ENCODE measurements around the gene RUNX1. TPM values are rescaled to one million over a fixed set of nuclear protein-coding genes. Genes with fewer than 3 reads are reported as not detected.

The RUNX1 gene
- total RNA-seq, 2 donors from 2014 or later = 3.8 to 7.6 TPM

DNA sequence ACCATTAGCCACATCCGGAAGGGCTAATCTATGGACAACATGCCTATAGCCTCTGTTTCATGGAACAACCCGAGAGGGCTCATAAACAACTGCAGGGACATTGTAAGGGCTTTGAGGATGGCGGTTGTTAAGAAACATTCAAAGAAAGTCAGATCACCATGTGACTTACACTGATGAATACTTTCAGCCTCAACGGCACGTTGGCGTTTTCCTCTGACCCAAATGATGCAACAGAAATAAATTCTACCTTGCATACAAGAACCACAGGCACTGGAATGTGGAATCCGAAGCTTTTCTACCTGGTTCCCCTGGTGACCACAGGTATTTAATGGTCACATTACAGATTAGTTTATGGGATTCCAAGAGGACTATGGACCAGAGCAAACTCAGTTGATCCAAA lies 273.3 kb downstream of the RUNX1 start:
- DNase-seq (ENCODE audit: low spot score) = no peak
- H3K4me1 ChIP-seq = no peaks in the 10 kb centered on the region
- no peaks in the 10 kb centered on the region for H3K9me3 ChIP-seq
- no peak overlapping the region for H3K27ac ChIP-seq
- TF ChIP-seq, protein P1, sequence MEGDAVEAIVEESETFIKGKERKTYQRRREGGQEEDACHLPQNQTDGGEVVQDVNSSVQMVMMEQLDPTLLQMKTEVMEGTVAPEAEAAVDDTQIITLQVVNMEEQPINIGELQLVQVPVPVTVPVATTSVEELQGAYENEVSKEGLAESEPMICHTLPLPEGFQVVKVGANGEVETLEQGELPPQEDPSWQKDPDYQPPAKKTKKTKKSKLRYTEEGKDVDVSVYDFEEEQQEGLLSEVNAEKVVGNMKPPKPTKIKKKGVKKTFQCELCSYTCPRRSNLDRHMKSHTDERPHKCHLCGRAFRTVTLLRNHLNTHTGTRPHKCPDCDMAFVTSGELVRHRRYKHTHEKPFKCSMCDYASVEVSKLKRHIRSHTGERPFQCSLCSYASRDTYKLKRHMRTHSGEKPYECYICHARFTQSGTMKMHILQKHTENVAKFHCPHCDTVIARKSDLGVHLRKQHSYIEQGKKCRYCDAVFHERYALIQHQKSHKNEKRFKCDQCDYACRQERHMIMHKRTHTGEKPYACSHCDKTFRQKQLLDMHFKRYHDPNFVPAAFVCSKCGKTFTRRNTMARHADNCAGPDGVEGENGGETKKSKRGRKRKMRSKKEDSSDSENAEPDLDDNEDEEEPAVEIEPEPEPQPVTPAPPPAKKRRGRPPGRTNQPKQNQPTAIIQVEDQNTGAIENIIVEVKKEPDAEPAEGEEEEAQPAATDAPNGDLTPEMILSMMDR (IDR thresholded peaks at IDR 0.05) = no peak
- no peaks in the 10 kb centered on the region for H3K36me3 ChIP-seq
- H3K27me3 ChIP-seq = no peaks in the 10 kb centered on the region
- H3K4me3 ChIP-seq = no peak overlapping the region

DNA sequence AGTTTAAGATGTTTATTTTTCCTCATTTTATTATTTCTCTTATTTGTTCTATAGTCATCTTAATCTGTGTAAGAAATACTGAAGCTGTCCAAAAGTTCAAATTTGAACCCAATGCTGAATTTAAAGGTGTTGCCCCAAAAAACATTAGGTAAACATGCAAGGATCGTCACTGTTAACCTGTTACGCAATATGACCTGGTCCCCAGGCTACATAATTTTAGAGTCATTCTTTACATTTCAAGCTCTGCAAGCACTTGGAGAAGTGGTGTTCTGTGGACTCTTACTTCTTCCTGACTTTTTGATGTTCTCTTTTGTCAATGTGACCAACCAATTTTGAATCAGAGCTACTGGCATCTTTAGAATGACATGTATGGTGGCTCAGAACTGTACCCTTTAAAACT lies 274.4 kb downstream of the RUNX1 start:
- Histone ChIP-seq H3K27me3 (no peaks in the 10 kb centered on the region), H3K36me3 (no peaks in the 10 kb centered on the region), H3K27ac (no peak overlapping the region), H3K4me3 (no peak overlapping the region), H3K4me1 (no peaks in the 10 kb centered on the region), H3K9me3 (no peaks in the 10 kb centered on the region)
- no peak for DNase-seq (ENCODE audit: low spot score)
- TF ChIP-seq, protein P1 (IDR thresholded peaks at IDR 0.05) = no peak

DNA sequence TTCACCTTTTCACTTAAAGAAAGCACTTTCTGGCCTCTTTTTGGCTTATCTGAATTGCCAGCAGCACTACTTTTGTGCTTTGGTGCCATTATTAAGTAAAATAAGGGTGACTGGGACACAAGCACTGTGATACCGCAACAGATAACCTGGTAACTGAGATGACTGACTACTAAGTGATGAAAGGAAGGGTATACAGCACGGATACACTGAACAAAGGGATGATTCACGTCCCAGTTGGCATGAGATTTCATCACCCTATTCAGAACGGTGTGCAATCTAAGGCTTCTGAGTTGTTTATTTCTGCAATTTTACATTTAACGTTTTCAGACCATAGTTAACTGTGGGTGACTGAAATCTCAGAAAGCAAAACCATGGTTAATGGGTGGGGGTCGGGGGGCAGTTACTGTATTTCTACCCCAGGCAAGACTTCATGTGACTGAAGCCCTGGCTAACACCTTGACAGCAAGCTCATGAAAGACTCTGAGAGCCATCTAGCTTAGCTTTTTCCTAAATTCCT lies 277.5 kb downstream of the RUNX1 start:
- TF ChIP-seq, protein P1 (IDR thresholded peaks at IDR 0.05) = no peak
- H3K9me3 ChIP-seq = no peaks in the 10 kb centered on the region
- H3K4me1 ChIP-seq = no peaks in the 10 kb centered on the region
- H3K27me3 ChIP-seq = no peaks in the 10 kb centered on the region
- no peak for DNase-seq (ENCODE audit: low spot score)
- no peak overlapping the region for H3K27ac ChIP-seq
- no peaks in the 10 kb centered on the region for H3K36me3 ChIP-seq
- H3K4me3 ChIP-seq = no peak overlapping the region

DNA sequence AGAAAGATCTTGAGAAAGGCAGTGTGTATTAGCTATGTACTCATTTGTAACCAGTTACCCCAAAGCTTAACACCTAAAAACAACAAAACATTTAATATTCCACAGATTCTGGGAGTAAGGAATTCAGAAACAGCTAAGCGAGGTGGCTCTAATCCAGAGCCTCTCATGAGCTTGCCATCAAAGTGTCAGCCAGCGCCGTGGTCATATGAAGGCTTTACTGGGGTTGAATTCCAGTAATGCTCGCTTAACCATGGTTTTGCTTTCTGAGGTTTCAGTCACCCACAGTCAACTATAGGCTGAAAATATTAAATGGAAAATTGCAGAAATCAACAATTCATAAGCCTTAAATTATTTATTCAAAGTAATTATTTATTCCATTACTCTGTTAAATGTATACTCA lies 278.5 kb downstream of the RUNX1 start:
- Histone ChIP-seq H3K36me3 (no peaks in the 10 kb centered on the region), H3K9me3 (no peaks in the 10 kb centered on the region), H3K27me3 (no peaks in the 10 kb centered on the region), H3K4me1 (no peaks in the 10 kb centered on the region), H3K27ac (no peak overlapping the region), H3K4me3 (no peak overlapping the region)
- no peak for DNase-seq (ENCODE audit: low spot score)
- TF ChIP-seq, protein P1 (IDR thresholded peaks at IDR 0.05) = no peak

DNA sequence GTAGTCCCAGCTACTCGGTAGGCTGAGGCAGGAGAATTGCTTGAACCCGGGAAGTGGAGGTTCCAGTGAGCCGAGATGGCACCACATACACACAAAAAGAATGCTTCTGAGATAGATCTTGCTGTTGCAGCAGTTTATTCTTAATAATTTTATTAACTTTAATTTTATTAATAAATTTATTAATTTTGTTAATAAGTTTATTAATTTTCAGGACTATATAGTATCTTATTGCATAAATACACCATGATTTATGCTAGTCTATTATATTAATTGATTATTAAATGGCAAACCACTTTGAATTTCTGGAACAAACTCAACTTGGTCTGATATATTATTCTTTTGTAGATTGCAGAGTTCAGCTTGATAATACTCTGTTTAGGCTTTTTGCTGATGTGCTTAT lies 280.8 kb downstream of the RUNX1 start:
- no peak for DNase-seq (ENCODE audit: low spot score)
- TF ChIP-seq, protein P1 (IDR thresholded peaks at IDR 0.05) = no peak
- no peaks in the 10 kb centered on the region for H3K4me1 ChIP-seq
- H3K9me3 ChIP-seq = peaks cover 0 to 11% of the 10 kb centered on the region in 2 donors
- no peak overlapping the region for H3K4me3 ChIP-seq
- H3K36me3 ChIP-seq = no peaks in the 10 kb centered on the region
- no peaks in the 10 kb centered on the region for H3K27me3 ChIP-seq
- H3K27ac ChIP-seq = no peak overlapping the region

DNA sequence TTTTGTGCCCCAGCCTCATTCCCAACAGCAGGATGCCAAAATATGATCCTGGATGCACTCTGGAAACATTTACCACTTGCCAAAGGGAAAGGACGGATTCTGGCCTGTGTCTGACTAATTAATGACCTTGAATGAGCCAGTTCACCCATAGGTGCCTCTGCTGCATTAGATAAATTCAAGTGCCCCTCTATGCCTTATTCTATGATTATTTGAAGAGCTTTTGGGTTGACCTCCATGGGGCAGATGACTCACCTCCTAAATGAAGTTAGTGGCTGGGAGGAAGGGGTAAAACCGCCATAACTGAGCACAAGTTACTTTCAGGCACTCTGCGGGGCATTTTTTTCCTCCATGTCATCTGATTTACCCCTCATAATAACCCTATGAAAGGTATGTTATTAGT lies 282.2 kb downstream of the RUNX1 start:
- H3K36me3 ChIP-seq = no peaks in the 10 kb centered on the region
- H3K4me1 ChIP-seq = no peaks in the 10 kb centered on the region
- no peak overlapping the region for H3K27ac ChIP-seq
- TF ChIP-seq, protein P1 (IDR thresholded peaks at IDR 0.05) = no peak
- H3K4me3 ChIP-seq = no peak overlapping the region
- H3K9me3 ChIP-seq = peaks cover 0 to 11% of the 10 kb centered on the region in 2 donors
- no peak for DNase-seq (ENCODE audit: low spot score)
- no peaks in the 10 kb centered on the region for H3K27me3 ChIP-seq

Data from right atrium auricular region (tissue), 2 donors.